HG03025 (cell line): ENCODE measurements around the gene GRHL1.
"Not testable (repeated sequence)": the region's sequence is repeated elsewhere in the genome, so short reads cannot be mapped to it uniquely, and the experiment has no call there.

Experiments used
- ATAC-seq: cut with Tn5 transposase; IDR thresholded peaks from one replicate; pipeline ENCODE4 v1.9.1; 2021; ENCODE audit warnings: mild to moderate bottlenecking, moderate library complexity; ENCODE audit not compliant: unreplicated experiment, low FRiP score

GRHL1 gene

GRCh38 chr2:10007921-10008808 is 56.7 kb downstream of the GRHL1 start:
- ATAC-seq, result no peak

- ATAC-seq, result no peak
Measured at GRCh38 chr2:10008809-10009176, 57.3 kb downstream of the GRHL1 start.

GRCh38 chr2:10009271-10009810 is 57.8 kb downstream of the GRHL1 start:
- no peak for ATAC-seq

GRCh38 chr2:10009811-10010781 is 58.6 kb downstream of the GRHL1 start:
- ATAC-seq, result no peak

GRCh38 chr2:10010861-10011605 is 59.5 kb downstream of the GRHL1 start:
- ATAC-seq, result not testable (repeated sequence)

GRCh38 chr2:10011606-10012325 is 60.3 kb downstream of the GRHL1 start:
- ATAC-seq, result not testable (repeated sequence)

- not testable (repeated sequence) for ATAC-seq
Measured at GRCh38 chr2:10012366-10012962, 61.0 kb downstream of the GRHL1 start.

GRCh38 chr2:10012963-10013461 is 61.5 kb downstream of the GRHL1 start:
- no peak for ATAC-seq

- not testable (repeated sequence) for ATAC-seq
Measured at GRCh38 chr2:10013651-10014417, 62.3 kb downstream of the GRHL1 start.

- no peak for ATAC-seq
Measured at GRCh38 chr2:10014418-10015190, 63.1 kb downstream of the GRHL1 start.

GRCh38 chr2:10015376-10015989 is 64.0 kb downstream of the GRHL1 start:
- not testable (repeated sequence) for ATAC-seq

- ATAC-seq, result no peak
Measured at GRCh38 chr2:10016001-10016801, 64.7 kb downstream of the GRHL1 start.

- ATAC-seq, result no peak
Measured at GRCh38 chr2:10016802-10017258, 65.3 kb downstream of the GRHL1 start.

GRCh38 chr2:10017313-10017941 is 65.9 kb downstream of the GRHL1 start:
- ATAC-seq, result no peak

- ATAC-seq, result no peak
Measured at GRCh38 chr2:10019174-10019573, 67.7 kb downstream of the GRHL1 start.
